Fibroblast of mammary gland (primary cell): Measurements from ENCODE around the gene CASKIN1.
"Not testable (repeated sequence)": the region's sequence is repeated elsewhere in the genome, so short reads cannot be mapped to it uniquely, and the experiment has no call there.

Experiments
- DNase-seq: peaks from one replicate; pipeline ENCODE4 v3.0.0-alpha.2; 2010; ENCODE audit warnings: low read depth
- H3K4me3 ChIP-seq: 2 replicates; pipeline ENCODE4 v1.5.1; 2011; ENCODE audit warnings: low read depth, mild to moderate bottlenecking, low read length, moderate library complexity; ENCODE audit not compliant: control insufficient read depth
- TF ChIP-seq, protein P1 (sequence below): conservative IDR thresholded peaks from 2 replicates; pipeline ENCODE4 v1.5.1; 2011; ENCODE audit warnings: low read depth, low read length, inconsistent platforms; ENCODE audit not compliant: control insufficient read depth, insufficient read depth

The CASKIN1 gene

GRCh38 chr16:2196162-2196980, at the start of gene CASKIN1:
Gene CASKIN1 (minus strand): TSS chr16:2196605. CDS start chr16:2196432, 173 bp downstream.
- H3K4me3 ChIP-seq: no peak within 1 kb of the TSS
- no peak for DNase-seq
- TF ChIP-seq, protein P1, sequence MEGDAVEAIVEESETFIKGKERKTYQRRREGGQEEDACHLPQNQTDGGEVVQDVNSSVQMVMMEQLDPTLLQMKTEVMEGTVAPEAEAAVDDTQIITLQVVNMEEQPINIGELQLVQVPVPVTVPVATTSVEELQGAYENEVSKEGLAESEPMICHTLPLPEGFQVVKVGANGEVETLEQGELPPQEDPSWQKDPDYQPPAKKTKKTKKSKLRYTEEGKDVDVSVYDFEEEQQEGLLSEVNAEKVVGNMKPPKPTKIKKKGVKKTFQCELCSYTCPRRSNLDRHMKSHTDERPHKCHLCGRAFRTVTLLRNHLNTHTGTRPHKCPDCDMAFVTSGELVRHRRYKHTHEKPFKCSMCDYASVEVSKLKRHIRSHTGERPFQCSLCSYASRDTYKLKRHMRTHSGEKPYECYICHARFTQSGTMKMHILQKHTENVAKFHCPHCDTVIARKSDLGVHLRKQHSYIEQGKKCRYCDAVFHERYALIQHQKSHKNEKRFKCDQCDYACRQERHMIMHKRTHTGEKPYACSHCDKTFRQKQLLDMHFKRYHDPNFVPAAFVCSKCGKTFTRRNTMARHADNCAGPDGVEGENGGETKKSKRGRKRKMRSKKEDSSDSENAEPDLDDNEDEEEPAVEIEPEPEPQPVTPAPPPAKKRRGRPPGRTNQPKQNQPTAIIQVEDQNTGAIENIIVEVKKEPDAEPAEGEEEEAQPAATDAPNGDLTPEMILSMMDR: no peak

DNA sequence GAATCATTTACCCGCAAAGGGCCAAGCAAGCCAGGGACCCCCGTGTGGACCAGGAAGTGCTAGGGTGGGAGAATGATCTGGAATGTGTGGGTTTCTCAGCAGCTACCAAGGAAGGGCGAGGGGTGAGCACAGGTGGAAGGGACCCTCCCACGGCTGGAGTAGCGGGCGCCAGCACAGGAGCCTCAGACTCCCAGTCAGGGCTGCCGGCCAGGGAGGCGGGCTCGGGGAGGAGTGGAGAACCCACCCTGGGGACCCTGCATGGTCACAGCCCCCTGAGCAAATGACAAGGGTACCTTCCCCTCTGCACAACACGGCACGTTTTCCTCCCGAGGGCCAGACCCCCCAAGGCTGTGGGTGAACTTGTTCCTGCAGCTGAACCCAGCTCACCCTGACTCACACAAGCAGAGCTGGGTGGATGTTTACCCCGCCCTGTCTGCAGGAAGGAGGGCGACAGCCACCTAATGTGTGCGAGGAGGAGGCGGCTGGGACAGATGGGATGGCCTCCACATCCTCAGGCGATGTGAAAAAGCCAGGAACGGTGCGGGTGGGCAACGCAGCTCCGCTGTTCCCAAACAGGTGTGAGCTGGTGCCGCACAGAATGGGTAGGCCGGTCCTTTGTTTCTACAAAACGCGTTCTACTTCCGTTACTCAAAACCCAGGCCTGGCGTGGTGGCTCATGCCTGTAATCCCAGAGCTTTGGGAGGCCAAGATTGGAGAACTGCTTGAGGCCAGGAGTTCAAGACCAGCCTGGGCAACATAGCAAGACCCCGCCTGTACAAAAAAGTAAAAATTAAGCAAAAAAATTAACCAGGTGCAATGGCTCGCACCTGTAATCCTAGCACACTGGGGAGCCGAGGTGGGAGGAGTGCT, 48.8 kb upstream of the CASKIN1 start:
- TF ChIP-seq, protein P1: no peak
- no peak for DNase-seq
- H3K4me3 ChIP-seq: no peak overlapping the region

GRCh38 chr16:2244301-2244700, 47.9 kb upstream of the CASKIN1 start:
- no peak overlapping the region for H3K4me3 ChIP-seq
- TF ChIP-seq, protein P1: no peak
- no peak for DNase-seq

GRCh38 chr16:2243781-2244180, 47.4 kb upstream of the CASKIN1 start:
- DNase-seq: no peak
- TF ChIP-seq, protein P1: no peak
- H3K4me3 ChIP-seq: no peak overlapping the region

DNA sequence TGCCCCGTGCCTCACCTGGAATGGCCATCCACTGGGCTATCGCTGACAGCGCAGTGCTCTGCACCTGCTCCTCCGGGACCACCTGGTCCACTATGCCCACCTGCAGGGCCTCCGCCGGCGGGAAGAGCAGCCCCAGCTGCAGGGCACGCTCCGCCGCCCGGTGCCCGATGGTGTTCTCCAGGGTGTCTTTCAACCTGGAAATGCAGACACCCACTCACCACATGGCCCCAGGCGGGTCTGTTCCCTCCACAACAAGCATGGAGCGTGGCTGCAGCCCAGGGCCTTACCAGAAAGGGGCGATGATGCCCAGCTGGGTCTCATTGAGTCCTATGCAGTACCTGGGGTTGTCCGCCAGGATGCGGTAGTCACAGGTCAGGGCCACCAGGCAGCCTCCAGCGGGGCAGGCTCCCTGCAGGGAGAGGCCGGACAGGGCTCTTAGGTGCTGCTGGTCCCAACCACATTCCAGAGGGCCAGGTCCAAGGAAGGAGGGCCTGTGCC, 46.7 kb upstream of the CASKIN1 start:
- DNase-seq: no peak
- H3K4me3 ChIP-seq: no peak overlapping the region
- TF ChIP-seq, protein P1: no peak

DNA sequence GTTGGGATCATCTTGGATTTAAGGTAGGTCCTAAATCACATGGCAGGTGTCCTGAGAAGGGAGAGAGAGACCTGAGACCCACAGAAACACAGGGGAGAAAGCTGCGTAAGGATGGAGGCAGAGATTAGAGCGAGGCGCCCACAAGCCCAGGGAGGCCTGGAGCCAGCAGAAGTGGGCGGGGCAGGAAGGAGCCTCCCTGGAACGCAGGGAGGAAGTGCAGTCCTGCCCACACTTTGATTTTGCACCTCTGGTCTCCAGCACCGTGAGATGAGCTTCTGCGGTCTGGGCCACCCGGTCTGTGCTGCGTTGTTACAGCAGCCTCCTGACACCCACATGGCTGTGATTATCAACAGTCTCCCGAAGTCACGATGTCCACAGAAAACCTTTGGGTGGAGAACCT, 46.2 kb upstream of the CASKIN1 start:
- TF ChIP-seq, protein P1: no peak
- DNase-seq: no peak
- no peak overlapping the region for H3K4me3 ChIP-seq

- DNase-seq, H3K4me3 ChIP-seq: not testable (repeated sequence)
Measured at GRCh38 chr16:2240331-2240730, 43.9 kb upstream of the CASKIN1 start.
